ENCODE data around the gene CACUL1. TPM values are rescaled to one million over a fixed set of nuclear protein-coding genes. Genes with fewer than 3 reads are reported as not detected.
"Not testable (repeated sequence)": the region's sequence is repeated elsewhere in the genome, so short reads cannot be mapped to it uniquely, and the experiment has no call there.

Gene CACUL1
- polyA plus RNA-seq, 4 donors: 25.1 to 42.5 (median 28.3) TPM

DNA sequence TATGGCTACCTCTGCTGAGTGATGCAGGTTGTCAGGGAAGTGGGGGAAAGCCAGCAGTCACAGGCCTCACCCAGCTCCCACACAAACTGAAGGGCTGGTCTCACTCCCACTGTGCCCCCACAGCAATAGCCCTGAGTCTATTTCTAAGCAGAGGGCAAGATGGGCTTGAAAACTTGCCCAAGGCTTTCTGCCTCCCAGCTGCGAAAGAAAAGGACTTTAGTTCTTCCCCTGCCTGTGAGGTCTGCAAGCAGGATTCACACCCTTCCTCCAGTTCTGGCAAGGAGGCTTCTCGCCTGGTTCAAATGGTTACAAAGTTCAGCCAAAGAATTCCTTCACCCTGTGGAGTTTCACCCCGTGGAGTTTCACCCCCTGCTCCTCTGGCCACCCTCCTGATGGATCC, 96.0 kb downstream of the CACUL1 start:
- no peak for DNase-seq (ENCODE audit: low read depth in 4 of 4, low spot score in 2 of 4)

DNA sequence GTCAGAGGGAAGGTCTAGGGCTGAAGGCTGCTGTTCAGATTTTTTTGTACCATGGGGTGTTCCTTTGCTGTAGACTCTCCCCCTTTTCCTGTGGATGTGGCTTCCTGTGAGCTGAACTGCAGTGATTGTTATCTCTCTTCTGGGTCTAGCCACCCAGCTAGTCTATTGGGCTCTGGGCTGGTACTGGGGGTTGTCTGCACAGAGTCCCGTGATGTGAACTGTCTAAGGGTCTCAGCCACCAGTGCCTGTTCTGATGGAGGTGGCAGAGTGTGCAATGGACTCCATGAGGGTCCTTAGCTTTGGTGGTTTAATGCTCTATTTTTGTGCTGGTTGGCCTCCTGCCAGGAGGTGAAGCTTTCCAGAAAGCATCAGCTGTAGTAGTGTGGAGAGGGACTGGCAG, 96.6 kb downstream of the CACUL1 start:
- DNase-seq (ENCODE audit: low read depth in 4 of 4, low spot score in 2 of 4): not testable (repeated sequence)

DNA sequence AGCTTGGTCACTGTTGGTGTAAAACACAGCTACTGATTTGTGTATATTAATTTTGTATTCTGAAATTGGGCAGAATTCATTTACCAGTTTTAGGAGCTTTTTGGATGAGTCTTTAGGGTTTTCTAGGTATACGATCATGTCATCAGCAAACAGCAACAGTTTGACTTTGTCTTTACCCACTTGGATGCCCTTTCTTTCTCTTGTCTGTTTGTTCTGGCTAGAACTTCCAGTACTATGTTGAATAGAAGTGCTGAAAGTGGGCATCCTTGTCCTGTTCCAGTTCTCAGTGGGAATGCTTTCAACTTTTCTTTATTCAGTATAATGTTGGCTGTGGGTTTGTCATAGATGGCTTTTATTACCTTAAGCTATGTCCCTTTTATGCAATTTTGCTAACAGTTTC, 109.5 kb downstream of the CACUL1 start:
- not testable (repeated sequence) for DNase-seq (ENCODE audit: low read depth in 4 of 4, low spot score in 2 of 4)

- no peak for DNase-seq (ENCODE audit: low read depth in 4 of 4, low spot score in 2 of 4)
Measured at GRCh38 chr10:118642228-118642627, 112.5 kb downstream of the CACUL1 start.

DNA sequence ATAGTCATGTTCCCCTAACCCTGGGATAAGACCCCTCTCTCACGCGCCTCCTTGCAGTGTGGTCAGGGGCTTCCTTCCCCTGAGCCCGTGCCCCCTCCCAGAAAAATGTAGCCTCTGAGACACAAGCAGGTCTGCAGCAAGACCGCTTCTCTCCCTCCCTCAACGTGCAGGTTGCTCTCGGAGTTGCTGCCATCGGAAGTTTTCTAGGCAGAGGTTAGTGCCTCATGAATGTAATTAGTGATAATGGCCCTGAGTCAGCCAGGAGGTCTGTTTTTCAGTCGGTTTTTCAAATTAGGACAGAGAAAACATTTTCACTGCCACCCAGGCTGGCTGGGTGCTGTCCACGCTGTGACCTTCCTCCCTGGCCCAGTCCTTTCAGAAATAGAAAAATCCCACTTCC, 116.1 kb downstream of the CACUL1 start:
- DNase-seq (ENCODE audit: low read depth in 4 of 4, low spot score in 2 of 4): no peak

- DNase-seq (ENCODE audit: low read depth in 4 of 4, low spot score in 2 of 4): no peak
Measured at GRCh38 chr10:118635674-118636402, 118.9 kb downstream of the CACUL1 start.

DNA sequence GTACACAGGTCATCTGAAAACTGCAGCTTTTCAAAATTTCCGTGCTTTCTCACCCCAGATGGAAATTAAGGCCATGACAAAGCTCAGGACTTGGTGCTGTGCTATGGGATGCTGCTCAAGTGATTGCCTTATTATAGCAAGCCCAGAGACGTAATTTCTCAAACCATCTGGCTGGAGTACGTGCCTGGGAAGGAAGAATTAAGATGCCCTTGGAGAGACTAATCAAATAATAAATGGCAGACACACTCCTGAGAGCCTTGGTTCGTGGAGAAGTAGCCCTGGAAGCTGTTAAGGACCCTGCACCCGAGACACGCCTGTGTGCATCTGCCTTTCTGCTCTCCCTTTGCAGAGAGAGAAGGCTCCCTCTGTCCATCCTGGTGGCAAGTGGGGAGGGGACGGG, 121.0 kb downstream of the CACUL1 start:
- no peak for DNase-seq (ENCODE audit: low read depth in 4 of 4, low spot score in 2 of 4)

DNA sequence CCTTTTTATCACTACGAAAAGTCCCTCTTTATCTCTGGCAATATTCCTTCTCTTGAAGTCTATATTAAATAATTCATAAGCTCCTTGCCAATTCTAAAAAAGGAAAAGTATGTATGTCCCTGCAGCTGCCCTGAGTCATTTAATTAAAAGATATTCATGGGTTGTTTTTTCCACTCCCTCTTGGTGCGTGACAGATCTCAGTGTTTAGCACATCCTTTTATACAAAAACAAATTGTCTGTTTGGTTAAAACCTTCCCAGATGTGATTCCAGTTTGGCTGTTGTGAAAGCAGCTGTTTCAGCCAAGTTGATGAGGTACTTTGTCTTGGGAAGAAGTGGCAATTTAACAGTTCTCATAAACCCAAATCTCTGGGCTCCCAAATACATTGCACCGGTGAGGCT, 125.6 kb downstream of the CACUL1 start:
- no peak for DNase-seq (ENCODE audit: low read depth in 4 of 4, low spot score in 2 of 4)

DNA sequence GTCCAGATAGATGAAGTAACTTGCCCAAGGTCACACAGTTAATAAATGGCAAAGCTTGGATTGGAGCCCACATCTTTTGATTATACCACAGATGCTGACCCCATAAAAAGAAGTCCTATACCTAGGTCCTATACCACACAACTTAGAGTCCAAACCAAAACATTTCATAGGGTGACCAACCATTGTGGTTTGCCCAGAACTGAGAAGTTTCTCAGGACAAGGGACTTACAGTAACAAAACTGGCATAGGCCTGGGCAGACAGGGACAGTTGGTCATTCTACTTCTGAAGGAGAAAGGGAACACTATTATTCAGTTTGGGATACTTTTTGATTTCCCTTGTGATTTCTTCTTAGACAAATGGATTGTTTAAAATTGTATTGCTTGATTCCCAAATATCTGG, 126.4 kb downstream of the CACUL1 start:
- DNase-seq (ENCODE audit: low read depth in 4 of 4, low spot score in 2 of 4): no peak

DNA sequence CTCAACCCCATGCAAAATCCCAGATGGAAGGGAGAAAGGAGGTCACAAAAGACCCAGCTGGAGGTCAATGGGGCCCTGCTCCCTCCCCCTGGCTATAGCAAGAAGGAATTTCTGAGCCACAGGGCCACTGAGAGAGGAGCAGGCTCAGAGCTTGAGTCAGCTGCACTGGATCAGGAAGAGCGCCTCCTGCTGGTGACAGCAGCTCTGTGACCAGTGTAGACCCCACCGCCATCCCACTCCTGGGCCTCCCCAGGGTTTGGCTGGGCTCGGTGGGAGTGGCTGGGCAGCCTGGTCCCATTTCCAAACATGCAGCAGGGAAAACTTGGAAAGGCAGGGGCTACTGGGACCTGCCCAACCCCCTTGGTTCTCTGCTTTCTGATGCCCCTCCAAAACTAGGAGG, 127.8 kb downstream of the CACUL1 start:
- no peak for DNase-seq (ENCODE audit: low read depth in 4 of 4, low spot score in 2 of 4)

Other genes with a start within 250 kb of the CACUL1 start
- under 1 TPM in 2 of 4 donors, not detected in 2; 0.03 TPM for gene PRLHR, start 159.3 kb downstream of the CACUL1 start, polyA plus RNA-seq (ENCODE audit: insufficient read length in 4 of 4)